GM12878 (cell line): Measurements from ENCODE around the gene ATG3. TPM values are rescaled to one million over a fixed set of nuclear protein-coding genes. Genes with fewer than 3 reads are reported as not detected.

Source experiments
- CBFB ChIP-seq: IDR thresholded peaks from 2 replicates; pipeline ENCODE4 v1.6.1; 2016; ENCODE audit warnings: antibody characterized with exemption, low read depth
- CBX3 ChIP-seq: fragments of 200-600 bp; sonication (generic); IDR thresholded peaks from 2 replicates; pipeline ENCODE4 v1.6.1; 2016; ENCODE audit warnings: low read depth, borderline replicate concordance
- CHD1 ChIP-seq: IDR thresholded peaks from 2 replicates; pipeline ENCODE4 v1.6.1; 2012; ENCODE audit warnings: low read depth, low read length, improper control_type of control experiment
- CREM ChIP-seq: IDR thresholded peaks from 2 replicates; pipeline ENCODE4 v1.6.1; 2014; ENCODE audit warnings: antibody characterized with exemption, low read depth
- EGR1 ChIP-seq, 2 experiments: IDR thresholded peaks; 1 replicate in 1 of 2; 2 replicates in 1 of 2; pipeline ENCODE4 v1.6.1; 2011 to 2012; ENCODE audit warnings: low read depth in 2 of 2, low read length in 2 of 2, borderline replicate concordance in 1 of 2, mild to moderate bottlenecking in 1 of 2, moderate library complexity in 1 of 2
- EP300 ChIP-seq, 2 experiments: fragments of 150-350 bp in 1 of 2; IDR thresholded peaks; 2 replicates each; pipeline ENCODE4 v1.6.1; 2011 to 2012; ENCODE audit warnings: low read depth in 2 of 2, low read length in 2 of 2, borderline replicate concordance in 1 of 2, improper control_type of control experiment in 1 of 2, inconsistent platforms in 1 of 2; ENCODE audit not compliant: control insufficient read depth in 1 of 2
- EZH2 ChIP-seq: IDR thresholded peaks from 2 replicates; pipeline ENCODE4 v1.6.1; 2012; ENCODE audit warnings: low read depth, mild to moderate bottlenecking, control low read depth, inconsistent platforms, low read length, borderline replicate concordance; ENCODE audit not compliant: control insufficient read depth
- FOXM1 ChIP-seq: IDR thresholded peaks from 2 replicates; pipeline ENCODE4 v1.6.1; 2012; ENCODE audit warnings: low read depth, mild to moderate bottlenecking, inconsistent platforms, low read length, moderate library complexity
- IKZF2 ChIP-seq, 2 experiments: fragments of 450-650 bp; IDR thresholded peaks; 2 replicates each; pipeline ENCODE4 v1.6.1; 2017; ENCODE audit warnings: mild to moderate bottlenecking in 2 of 2, moderate library complexity in 2 of 2
- KAT2A ChIP-seq: conservative IDR thresholded peaks from 2 replicates; pipeline ENCODE4 v1.6.1; 2011; ENCODE audit warnings: low read depth, low read length; ENCODE audit not compliant: control insufficient read depth
- LARP7 ChIP-seq: fragments of 450-650 bp; IDR thresholded peaks from 2 replicates; pipeline ENCODE4 v1.6.1; 2017; ENCODE audit warnings: mild to moderate bottlenecking
- MXI1 ChIP-seq: fragments of 150-350 bp; IDR thresholded peaks from 2 replicates; pipeline ENCODE4 v1.6.1; 2011; ENCODE audit warnings: low read depth, mild to moderate bottlenecking, inconsistent platforms, low read length, improper control_type of control experiment
- RUNX3 ChIP-seq: IDR thresholded peaks from 2 replicates; pipeline ENCODE4 v1.6.1; 2012; ENCODE audit warnings: low read length, inconsistent platforms
- SIN3A ChIP-seq: IDR thresholded peaks from 2 replicates; pipeline ENCODE4 v1.6.1; 2012; ENCODE audit warnings: low read depth, low read length, improper control_type of control experiment
- SP1 ChIP-seq: IDR thresholded peaks from one replicate; pipeline ENCODE4 v1.6.1; 2011; ENCODE audit warnings: low read depth, low read length
- SREBF2 ChIP-seq: IDR thresholded peaks from 2 replicates; pipeline ENCODE4 v1.6.1; 2012; ENCODE audit warnings: mild to moderate bottlenecking, low read length
- STAT3 ChIP-seq: IDR thresholded peaks from 2 replicates; pipeline ENCODE4 v1.6.1; 2011; ENCODE audit warnings: low read depth, low read length, improper control_type of control experiment
- TARDBP ChIP-seq: IDR thresholded peaks from 2 replicates; pipeline ENCODE4 v1.6.1; 2016; ENCODE audit warnings: borderline replicate concordance
- TBL1XR1 ChIP-seq: IDR thresholded peaks from 2 replicates; pipeline ENCODE4 v1.6.1; 2012; ENCODE audit warnings: low read depth, low read length, improper control_type of control experiment
- TCF3 ChIP-seq: IDR thresholded peaks from 2 replicates; pipeline ENCODE4 v1.6.1; 2012; ENCODE audit warnings: low read depth, mild to moderate bottlenecking, low read length, borderline replicate concordance; ENCODE audit not compliant: insufficient read depth
- ZNF622 ChIP-seq: fragments of 450-650 bp; IDR thresholded peaks from 2 replicates; pipeline ENCODE4 v1.6.1; 2017; ENCODE audit warnings: mild to moderate bottlenecking, inconsistent platforms
- ZSCAN29 ChIP-seq: fragments of 450-650 bp; IDR thresholded peaks from 2 replicates; pipeline ENCODE4 v1.6.1; 2017; ENCODE audit warnings: mild to moderate bottlenecking, moderate library complexity
- polyA plus RNA-seq, 11 experiments: library from polyadenylated mRNA; depleted of rRNA in 4 of 11; unstranded in 6 of 11; stranded (reverse) in 5 of 11; fragments of >200 nt; fragmentation: Nextera tagmentation in 4 of 11; fragmentation: Illumina TruSeq in 1 of 11; extraction: Ambion mirVana in 4 of 11; extraction: Trizol in 1 of 11; gene quantifications; 1 replicate in 1 of 11; 2 replicates in 10 of 11; pipeline versions ENCODE4 v1.2.1 to v1.2.3, GENCODE V29; 2011 to 2016; ENCODE audit warnings: inconsistent platforms in 2 of 11, missing spikeins in 2 of 11, low read depth in 1 of 11
- total RNA-seq, 4 experiments: library from RNA; depleted of rRNA in 3 of 4; stranded (reverse); fragments of >200 nt in 3 of 4; fragmentation: Illumina TruSeq in 1 of 4; extraction: Trizol in 1 of 4; gene quantifications; 2 replicates each; pipeline versions ENCODE4 v1.2.1 to v1.2.3, GENCODE V29; 2013 to 2021
- TF ChIP-seq, protein P1 (sequence below): fragments of 450-650 bp; IDR thresholded peaks from 2 replicates; pipeline ENCODE4 v1.6.1; 2018; ENCODE audit warnings: borderline replicate concordance, mild to moderate bottlenecking; ENCODE audit not compliant: partially characterized antibody
- TF ChIP-seq, protein P2 (sequence below): fragments of 450-650 bp; IDR thresholded peaks from 2 replicates; pipeline ENCODE4 v1.6.1; 2016; ENCODE audit warnings: mild to moderate bottlenecking, moderate library complexity, borderline replicate concordance
- TF ChIP-seq, protein P3 (sequence below): IDR thresholded peaks from 2 replicates; pipeline ENCODE4 v1.6.1; 2012; ENCODE audit warnings: low read depth, low read length, improper control_type of control experiment

ATG3 gene
- total and polyA plus RNA-seq, 10 of the 15 experiments (the other 5 are each of a cell fraction or from before 2014, with no cell fraction given), result 49.8 to 97.0 (median 63.6) TPM

DNA sequence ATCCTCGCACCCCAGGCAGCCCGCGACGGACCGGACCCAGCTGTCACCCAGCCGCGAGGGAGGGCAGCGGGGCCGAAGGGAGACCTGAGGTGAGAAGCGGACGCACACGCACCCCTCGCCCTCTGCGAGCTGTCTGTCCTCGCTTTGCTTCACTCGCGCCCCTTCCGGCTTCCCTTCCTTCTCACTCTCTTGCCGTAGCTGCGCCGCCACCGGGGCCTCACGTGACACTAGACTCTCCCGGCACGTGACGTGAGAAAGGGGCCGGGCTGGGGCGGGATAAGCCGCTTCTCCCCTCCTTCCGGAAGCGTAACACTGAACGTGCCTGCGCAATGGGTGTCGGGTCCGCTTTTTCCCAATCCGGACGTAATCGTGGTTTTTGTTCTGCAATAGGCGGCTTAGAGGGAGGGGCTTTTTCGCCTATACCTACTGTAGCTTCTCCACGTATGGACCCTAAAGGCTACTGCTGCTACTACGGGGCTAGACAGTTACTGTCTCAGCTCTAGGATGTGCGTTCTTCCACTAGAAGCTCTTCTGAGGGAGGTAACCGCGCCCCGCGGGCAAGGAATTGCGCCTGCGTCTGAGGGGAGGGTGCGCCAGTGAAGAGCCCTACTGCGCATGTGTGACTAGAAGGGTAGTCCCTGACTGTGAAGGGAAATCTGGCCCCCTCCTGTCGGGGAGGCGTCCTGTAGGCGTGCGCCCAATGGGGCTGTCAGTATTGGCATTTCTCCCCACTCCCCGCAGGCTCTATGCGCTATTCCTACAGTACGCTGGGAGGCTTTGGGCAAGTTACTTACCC, at the start of gene ATG3, which contains the start of gene SLC35A5 (continued):
- TF ChIP-seq TCF3 (peak; percentile 32; the same call in 1 of the 2 replicates), RUNX3 (peak; percentile 76), ZSCAN29 (no peak), MXI1 (peak; percentile 21), SIN3A (peak; percentile 67), CREM (peak; percentile 81), EP300 (IDR thresholded peaks at IDR 0.05; ENCODE audit: borderline replicate concordance in 1 of 2, control insufficient read depth in 1 of 2, low read depth in 2 of 2, low read length in 2 of 2) (peak; percentile 42 to 57; a peak in 1 of 4 replicates), SP1 (peak; percentile 37), CBFB (peak; percentile 86; the same call in 1 of the 2 replicates), STAT3 (no peak), EZH2 (no peak), SREBF2 (no peak), TBL1XR1 (peak; percentile 67; the same call in 1 of the 2 replicates), CHD1 (no peak), FOXM1 (no peak), LARP7 (peak; percentile 62), TARDBP (peak; percentile 59; the same call in 1 of the 2 replicates), CBX3 (no peak), ZNF622 (no peak), EGR1 (IDR thresholded peaks at IDR 0.05; ENCODE audit: borderline replicate concordance in 1 of 2, low read depth in 2 of 2, low read length in 2 of 2) (peak; percentile 40 to 65; a peak in 1 of 3 replicates), IKZF2 (IDR thresholded peaks at IDR 0.05) (peak; percentile 78 to 86), KAT2A (no peak)
- TF ChIP-seq, protein P1, sequence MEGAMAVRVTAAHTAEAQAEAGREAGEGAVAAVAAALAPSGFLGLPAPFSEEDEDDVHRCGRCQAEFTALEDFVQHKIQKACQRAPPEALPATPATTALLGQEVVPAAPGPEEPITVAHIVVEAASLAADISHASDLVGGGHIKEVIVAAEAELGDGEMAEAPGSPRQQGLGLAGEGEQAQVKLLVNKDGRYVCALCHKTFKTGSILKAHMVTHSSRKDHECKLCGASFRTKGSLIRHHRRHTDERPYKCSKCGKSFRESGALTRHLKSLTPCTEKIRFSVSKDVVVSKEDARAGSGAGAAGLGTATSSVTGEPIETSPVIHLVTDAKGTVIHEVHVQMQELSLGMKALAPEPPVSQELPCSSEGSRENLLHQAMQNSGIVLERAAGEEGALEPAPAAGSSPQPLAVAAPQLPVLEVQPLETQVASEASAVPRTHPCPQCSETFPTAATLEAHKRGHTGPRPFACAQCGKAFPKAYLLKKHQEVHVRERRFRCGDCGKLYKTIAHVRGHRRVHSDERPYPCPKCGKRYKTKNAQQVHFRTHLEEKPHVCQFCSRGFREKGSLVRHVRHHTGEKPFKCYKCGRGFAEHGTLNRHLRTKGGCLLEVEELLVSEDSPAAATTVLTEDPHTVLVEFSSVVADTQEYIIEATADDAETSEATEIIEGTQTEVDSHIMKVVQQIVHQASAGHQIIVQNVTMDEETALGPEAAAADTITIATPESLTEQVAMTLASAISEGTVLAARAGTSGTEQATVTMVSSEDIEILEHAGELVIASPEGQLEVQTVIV, result peak; percentile 78
- TF ChIP-seq, protein P2, sequence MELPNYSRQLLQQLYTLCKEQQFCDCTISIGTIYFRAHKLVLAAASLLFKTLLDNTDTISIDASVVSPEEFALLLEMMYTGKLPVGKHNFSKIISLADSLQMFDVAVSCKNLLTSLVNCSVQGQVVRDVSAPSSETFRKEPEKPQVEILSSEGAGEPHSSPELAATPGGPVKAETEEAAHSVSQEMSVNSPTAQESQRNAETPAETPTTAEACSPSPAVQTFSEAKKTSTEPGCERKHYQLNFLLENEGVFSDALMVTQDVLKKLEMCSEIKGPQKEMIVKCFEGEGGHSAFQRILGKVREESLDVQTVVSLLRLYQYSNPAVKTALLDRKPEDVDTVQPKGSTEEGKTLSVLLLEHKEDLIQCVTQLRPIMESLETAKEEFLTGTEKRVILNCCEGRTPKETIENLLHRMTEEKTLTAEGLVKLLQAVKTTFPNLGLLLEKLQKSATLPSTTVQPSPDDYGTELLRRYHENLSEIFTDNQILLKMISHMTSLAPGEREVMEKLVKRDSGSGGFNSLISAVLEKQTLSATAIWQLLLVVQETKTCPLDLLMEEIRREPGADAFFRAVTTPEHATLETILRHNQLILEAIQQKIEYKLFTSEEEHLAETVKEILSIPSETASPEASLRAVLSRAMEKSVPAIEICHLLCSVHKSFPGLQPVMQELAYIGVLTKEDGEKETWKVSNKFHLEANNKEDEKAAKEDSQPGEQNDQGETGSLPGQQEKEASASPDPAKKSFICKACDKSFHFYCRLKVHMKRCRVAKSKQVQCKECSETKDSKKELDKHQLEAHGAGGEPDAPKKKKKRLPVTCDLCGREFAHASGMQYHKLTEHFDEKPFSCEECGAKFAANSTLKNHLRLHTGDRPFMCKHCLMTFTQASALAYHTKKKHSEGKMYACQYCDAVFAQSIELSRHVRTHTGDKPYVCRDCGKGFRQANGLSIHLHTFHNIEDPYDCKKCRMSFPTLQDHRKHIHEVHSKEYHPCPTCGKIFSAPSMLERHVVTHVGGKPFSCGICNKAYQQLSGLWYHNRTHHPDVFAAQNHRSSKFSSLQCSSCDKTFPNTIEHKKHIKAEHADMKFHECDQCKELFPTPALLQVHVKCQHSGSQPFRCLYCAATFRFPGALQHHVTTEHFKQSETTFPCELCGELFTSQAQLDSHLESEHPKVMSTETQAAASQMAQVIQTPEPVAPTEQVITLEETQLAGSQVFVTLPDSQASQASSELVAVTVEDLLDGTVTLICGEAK, result peak; percentile 66; the same call in 1 of the 2 replicates
- TF ChIP-seq, protein P3, sequence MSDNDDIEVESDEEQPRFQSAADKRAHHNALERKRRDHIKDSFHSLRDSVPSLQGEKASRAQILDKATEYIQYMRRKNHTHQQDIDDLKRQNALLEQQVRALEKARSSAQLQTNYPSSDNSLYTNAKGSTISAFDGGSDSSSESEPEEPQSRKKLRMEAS, result peak; percentile 99
